GM12875 (cell line): ENCODE results near the gene RFX1.
"Not testable (repeated sequence)": the region's sequence is repeated elsewhere in the genome, so short reads cannot be mapped to it uniquely, and the experiment has no call there.

ENCODE experiments used
- H3K4me3 ChIP-seq: one replicate; pipeline ENCODE4 v1.5.1; 2011; ENCODE audit warnings: low read depth, low read length, control low read depth
- CTCF ChIP-seq: IDR thresholded peaks from 2 replicates; pipeline ENCODE4 v1.5.1; 2011; ENCODE audit warnings: low read depth, mild to moderate bottlenecking, control low read depth, inconsistent platforms, low read length, moderate library complexity, borderline replicate concordance; ENCODE audit not compliant: insufficient read depth

The RFX1 gene

GRCh38 chr19:13968999-13969398 lies 37.1 kb downstream of the RFX1 start:
- no peak overlapping the region for H3K4me3 ChIP-seq
- no peak for TF ChIP-seq CTCF

- no peak overlapping the region for H3K4me3 ChIP-seq
- TF ChIP-seq CTCF, result no peak
Observed at GRCh38 chr19:13968383-13968935, 37.7 kb downstream of the RFX1 start.

- not testable (repeated sequence) for H3K4me3 ChIP-seq
Observed at GRCh38 chr19:13967206-13967605, 38.9 kb downstream of the RFX1 start.

- TF ChIP-seq CTCF, result no peak
- no peak overlapping the region for H3K4me3 ChIP-seq
Observed at GRCh38 chr19:13966684-13967128, 39.4 kb downstream of the RFX1 start.

- no peak overlapping the region for H3K4me3 ChIP-seq
- no peak for TF ChIP-seq CTCF
Observed at GRCh38 chr19:13965926-13966683, 40.0 kb downstream of the RFX1 start.

- TF ChIP-seq CTCF, result no peak
Observed at GRCh38 chr19:13965377-13965896, 40.7 kb downstream of the RFX1 start.

GRCh38 chr19:13964776-13965175 lies 41.3 kb downstream of the RFX1 start:
- no peak overlapping the region for H3K4me3 ChIP-seq
- TF ChIP-seq CTCF, result no peak

More at GRCh38 chr19:13965377-13965896, 40.7 kb downstream of the RFX1 start:
- H3K4me3 ChIP-seq, result no peak overlapping the region
